ENCODE measurements around the gene TTLL9.

TTLL9 gene

DNA sequence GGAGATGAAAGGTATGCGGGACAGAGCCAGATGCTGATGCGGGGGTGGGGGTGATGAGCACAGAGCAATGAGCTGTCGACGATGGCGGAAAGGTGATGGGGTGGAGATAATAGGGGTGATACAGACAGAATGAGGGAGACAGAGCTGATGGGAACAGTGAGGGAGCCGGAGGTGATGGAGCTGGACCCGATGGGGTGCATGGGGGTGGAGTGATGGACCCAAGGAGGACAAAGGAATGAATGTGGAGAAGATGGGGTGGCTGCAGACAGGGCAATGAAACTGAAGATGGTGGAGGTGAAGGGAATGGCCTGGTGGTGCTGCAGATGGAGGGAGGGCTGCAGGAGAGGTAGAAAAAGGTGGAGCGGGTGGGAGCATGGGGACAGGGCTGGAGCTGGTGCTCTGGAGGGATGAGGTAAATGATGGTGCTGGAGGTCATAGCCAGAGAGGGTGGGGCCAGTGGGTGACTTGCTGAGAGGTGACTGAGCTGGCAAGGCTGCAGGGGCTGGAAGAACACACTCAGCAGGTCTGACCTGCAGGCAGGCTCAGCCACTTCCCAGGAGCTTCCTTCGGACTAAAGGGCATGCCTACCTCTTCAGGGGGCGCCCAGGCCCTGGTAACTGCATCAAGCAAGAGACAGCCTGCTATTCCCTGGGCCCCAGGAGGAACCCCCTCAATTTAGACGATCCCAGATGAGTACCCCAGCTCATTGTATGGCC is 19.0 kb upstream of the TTLL9 start:
- no peak overlapping the region for H3K4me3 ChIP-seq (ENCODE audit: low read depth, low read length)
- TF ChIP-seq, protein P1, sequence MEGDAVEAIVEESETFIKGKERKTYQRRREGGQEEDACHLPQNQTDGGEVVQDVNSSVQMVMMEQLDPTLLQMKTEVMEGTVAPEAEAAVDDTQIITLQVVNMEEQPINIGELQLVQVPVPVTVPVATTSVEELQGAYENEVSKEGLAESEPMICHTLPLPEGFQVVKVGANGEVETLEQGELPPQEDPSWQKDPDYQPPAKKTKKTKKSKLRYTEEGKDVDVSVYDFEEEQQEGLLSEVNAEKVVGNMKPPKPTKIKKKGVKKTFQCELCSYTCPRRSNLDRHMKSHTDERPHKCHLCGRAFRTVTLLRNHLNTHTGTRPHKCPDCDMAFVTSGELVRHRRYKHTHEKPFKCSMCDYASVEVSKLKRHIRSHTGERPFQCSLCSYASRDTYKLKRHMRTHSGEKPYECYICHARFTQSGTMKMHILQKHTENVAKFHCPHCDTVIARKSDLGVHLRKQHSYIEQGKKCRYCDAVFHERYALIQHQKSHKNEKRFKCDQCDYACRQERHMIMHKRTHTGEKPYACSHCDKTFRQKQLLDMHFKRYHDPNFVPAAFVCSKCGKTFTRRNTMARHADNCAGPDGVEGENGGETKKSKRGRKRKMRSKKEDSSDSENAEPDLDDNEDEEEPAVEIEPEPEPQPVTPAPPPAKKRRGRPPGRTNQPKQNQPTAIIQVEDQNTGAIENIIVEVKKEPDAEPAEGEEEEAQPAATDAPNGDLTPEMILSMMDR (IDR thresholded peaks at IDR 0.05; ENCODE audit: low read depth, low read length): no peak

DNA sequence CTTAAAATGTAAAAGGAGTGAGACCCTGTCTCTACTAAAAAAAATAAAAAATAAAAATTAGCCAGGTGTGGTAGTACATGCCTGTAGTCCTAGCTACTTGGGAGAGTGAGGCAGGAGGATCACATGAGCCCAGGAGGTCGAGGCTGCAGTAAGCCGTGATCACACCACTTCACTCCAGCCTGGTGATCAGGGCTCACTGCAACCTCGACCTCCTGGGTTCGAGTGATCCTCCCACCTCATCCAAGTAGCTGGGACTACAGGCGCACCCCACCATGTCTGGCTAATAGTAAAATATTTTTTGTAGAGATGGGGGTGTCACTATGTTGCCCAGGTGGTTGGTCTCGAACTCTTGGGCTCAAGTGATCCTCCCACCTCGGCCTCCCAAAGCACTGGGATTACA is 17.0 kb upstream of the TTLL9 start:
- TF ChIP-seq, protein P1 (IDR thresholded peaks at IDR 0.05; ENCODE audit: low read depth, low read length): no peak
- no peak overlapping the region for H3K4me3 ChIP-seq (ENCODE audit: low read depth, low read length)

DNA sequence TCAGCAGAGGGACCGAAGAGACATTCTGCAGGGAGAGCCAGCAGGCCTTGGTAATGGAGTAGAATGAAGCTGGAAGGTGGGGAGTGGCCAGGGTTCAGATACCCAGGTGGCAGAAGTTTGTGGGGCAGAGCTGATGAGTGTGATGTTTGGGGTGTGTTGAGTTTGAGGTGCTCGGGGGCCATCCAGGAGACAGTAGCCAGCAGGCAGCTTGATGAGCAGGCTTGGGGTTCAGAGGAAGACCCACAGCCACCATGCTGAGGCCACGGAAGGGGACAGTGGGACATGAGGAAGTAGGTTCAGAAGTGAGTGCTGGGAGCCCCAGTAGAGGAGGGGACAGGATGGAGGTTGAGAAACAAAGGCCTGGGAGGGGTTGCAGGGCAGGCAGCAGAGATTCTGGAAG is 13.9 kb upstream of the TTLL9 start:
- TF ChIP-seq, protein P1 (IDR thresholded peaks at IDR 0.05; ENCODE audit: low read depth, low read length): no peak
- no peak overlapping the region for H3K4me3 ChIP-seq (ENCODE audit: low read depth, low read length)

DNA sequence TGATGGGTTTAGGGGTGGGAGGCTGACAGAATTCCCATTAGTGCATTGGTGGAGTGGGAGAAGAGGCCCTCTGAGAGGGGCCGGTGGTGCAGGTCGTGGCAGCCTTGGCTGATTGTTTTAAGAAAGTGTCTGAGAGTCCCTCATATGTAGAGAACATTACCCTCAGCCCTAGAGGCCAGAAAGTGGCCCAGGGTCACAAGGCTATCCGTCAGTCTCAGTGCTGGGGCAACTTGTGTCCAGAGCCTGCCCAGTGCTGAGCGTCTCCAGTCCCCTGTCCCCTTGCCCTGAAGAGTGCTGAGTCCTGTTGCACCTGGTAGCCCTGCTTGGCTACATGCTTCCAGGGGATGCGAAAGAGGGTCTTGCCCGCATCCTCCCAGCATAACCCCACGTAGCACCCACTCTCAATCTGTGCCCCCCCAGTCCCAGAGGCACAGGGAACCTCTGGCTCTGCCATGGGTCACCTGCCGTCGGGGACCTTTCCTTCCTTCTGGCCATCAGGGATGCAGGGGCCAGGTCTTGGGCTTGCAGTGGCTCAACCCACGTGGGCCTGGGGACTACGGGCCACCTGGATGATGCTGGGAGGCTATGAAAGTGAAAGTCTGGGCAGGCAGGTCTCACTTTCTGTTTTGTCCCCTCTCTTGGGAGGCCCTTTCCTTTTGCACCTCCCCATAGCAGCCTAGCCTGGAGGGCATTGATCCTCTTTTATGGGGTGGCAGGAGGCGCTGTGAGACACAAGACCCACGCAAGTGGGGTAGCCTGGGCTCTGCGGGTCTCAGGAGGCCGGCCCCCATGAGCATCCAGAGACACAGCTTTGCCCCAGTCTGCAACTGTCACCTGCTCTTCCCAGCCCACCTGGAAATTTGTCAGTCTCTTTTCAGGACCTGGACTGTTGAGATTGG is 12.3 kb upstream of the TTLL9 start:
- TF ChIP-seq, protein P1 (IDR thresholded peaks at IDR 0.05; ENCODE audit: low read depth, low read length): no peak
- no peak overlapping the region for H3K4me3 ChIP-seq (ENCODE audit: low read depth, low read length)

DNA sequence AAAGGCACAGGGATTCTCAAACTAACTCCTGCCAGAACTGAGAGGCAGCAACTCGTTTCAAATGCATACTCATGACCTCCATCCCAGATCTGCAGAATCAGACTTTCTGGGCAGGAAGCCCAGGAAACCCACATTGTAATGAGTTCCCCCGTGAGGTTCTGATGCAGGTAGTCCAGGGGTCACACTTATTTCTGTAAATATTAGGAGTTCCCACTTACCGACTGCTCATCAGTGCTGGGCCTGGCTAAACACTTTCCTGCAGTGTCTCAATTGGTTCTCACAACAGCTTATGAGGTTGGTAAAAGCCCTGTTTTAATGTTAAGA is 11.7 kb upstream of the TTLL9 start:
- TF ChIP-seq, protein P1 (IDR thresholded peaks at IDR 0.05; ENCODE audit: low read depth, low read length): no peak
- no peak overlapping the region for H3K4me3 ChIP-seq (ENCODE audit: low read depth, low read length)

DNA sequence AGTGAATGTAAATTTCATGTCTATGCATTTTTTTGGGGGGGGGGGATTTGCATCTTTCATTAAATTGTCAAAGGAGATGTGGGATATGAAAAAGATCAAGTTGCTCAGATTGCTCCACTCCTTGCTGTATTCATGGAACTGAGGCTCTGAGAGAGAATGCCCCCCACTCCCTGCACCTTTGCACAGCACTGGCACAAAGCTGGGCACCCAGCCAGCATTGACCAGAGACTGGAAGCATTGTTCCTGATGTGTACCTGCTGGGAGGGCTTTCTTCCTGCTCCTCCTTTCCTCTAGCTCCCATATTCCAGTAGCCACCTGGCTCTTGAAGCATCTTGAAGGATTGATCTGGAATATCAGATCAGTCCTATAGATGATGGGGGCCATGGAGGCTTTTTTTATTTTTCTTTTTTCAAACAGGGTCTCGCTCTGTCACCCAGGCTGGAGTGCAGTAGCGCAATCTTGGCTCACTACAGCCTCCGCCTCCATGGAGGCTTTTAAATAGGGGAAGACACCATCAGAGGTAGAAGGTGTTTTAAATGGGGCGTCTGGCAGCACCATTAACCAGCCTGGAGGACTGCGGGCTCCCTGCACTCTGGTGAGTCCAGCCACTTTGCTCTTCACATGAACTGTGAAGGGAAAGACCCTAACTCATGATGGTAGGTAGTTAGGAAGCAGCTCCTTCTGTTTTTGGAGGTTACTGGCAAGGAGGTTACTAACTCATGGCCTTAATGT is 11.0 kb upstream of the TTLL9 start:
- TF ChIP-seq, protein P1 (IDR thresholded peaks at IDR 0.05; ENCODE audit: low read depth, low read length): no peak
- no peak overlapping the region for H3K4me3 ChIP-seq (ENCODE audit: low read depth, low read length)

Measured in WI38 (cell line).